Brain pericyte (primary cell): Measurements from ENCODE around the gene TTLL3.
"Not testable (repeated sequence)": the region's sequence is repeated elsewhere in the genome, so short reads cannot be mapped to it uniquely, and the experiment has no call there.

Experiments used
- DNase-seq: peaks from one replicate; pipeline ENCODE4 v3.0.0-alpha.2; 2012; ENCODE audit warnings: low read depth, low spot score

TTLL3 gene

GRCh38 chr3:9837701-9838582, 27.9 kb downstream of the TTLL3 start:
- DNase-seq: no peak

- no peak for DNase-seq
These were observed 28.8 kb downstream of the TTLL3 start for GRCh38 chr3:9838856-9839255.

DNA sequence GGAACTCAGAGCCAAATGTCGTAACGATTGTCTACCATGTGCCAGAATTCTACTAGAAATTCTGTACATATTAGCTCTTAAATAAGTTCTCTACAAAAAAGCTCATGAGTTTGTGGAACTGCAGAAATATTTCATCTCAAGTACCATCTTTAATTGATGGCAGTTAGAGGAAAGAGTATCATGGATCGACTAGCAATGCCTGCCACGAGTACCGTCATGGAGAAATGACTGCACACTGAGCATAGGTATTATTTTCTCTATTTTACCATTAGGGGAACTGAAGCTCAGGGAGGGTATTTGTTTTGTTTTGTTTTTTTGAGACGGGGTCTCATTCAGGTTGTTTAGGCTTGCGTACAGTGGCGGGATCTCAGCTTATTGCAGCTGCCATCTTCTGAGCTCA, 31.0 kb downstream of the TTLL3 start:
- no peak for DNase-seq

DNA sequence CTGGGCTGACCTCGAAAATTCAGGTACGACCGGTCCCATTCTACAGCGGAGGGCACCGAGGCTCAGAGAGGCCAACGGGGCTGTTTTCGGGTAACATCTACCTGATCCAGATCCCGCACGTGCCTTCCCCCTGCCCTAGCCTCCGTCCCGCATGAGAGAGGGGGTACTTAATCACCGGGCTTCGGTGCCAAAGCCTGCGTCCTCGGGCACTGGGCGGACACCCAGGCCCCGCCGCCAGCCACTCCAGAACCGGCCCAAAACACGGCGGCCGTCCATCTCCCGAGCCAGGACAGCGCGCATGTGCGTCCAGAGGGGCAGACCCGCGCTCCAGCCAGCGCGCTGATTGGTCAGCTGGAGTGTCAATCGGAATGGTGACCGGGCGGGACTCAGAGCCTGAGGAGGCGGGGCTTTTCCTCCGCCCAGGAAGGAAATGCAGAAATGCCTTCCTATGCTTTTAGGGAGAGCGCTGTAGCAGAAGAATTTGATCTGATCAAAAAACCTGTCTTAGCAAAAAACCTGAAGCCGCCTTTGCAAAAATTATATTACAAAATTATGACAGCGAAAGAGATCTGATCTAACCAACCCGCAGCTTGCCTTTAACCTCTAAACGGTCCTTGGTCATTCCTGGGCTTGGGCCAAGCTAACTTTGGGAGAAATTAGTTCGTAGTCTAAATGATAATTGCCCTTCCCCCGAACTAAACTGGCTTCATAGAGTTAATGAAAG, 33.8 kb downstream of the TTLL3 start, which contains the start of gene RPUSD3:
RPUSD3 (minus strand) TSS at position 294 of the 724 bp plus-strand sequence; CDS start at position 276, 18 bp downstream.
- peak; percentile 88 for DNase-seq

GRCh38 chr3:9846231-9846630, 36.2 kb downstream of the TTLL3 start:
- no peak for DNase-seq

DNA sequence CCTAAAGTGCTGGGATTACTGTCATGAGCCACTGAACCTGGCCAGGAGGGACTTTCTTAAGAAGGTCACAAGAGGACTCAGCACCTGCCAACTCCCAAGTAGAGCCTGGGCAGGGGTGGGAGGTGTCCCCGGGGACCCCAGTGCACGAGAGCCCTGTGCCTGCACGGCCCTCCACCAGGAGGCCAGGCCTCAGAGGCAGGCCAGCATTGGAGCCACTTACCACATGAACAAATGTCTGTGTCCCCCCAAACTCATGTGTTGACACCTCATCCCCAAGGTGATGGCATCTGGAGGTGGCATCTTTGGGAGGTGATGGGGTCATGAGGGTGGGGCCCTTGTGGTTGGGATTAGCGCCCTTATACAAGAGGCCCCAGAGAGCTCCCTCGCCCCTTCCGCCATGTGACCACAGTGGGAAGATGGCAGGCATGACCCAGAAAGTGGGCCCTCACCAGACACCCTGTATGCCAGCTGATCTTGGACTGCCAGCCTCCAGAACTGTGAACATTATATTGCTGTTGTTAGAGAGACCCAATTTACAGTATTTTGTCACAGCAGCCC, 36.9 kb downstream of the TTLL3 start:
- no peak for DNase-seq

DNA sequence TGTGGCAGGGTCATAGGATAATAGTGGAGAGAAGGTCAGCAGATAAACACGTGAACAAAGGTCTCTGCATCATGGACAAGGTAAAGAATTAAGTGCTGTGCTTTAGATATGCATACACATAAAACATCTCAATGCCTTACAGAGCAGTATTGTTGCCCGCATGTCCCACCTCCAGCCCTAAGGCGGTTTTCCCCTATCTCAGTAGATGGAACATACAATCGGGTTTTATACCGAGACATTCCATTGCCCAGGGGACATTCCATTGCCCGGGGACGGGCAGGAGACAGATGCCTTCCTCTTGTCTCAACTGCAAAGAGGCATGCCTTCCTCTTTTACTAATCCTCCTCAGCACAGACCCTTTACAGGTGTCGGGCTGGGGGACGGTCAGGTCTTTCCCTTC, 37.8 kb downstream of the TTLL3 start:
- DNase-seq: not testable (repeated sequence)

DNA sequence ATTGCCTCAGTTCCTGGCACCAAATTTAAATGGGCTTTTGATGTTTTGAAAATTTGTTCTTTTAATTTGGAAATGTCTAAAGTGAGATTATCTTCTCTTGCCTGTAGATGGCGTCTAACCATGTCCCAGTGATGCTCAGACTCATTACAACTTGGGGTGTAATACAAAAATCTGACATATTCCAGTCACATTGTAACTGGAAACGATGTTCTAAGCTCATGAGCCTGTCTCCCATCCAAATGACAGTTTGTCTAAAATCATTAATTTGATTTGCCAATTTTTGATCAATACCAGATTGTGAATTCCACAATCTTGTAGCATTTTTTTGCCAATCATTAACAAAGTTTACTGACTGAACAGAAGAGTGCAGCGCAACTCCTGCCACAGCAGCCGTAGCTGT, 38.8 kb downstream of the TTLL3 start:
- DNase-seq: not testable (repeated sequence)

DNA sequence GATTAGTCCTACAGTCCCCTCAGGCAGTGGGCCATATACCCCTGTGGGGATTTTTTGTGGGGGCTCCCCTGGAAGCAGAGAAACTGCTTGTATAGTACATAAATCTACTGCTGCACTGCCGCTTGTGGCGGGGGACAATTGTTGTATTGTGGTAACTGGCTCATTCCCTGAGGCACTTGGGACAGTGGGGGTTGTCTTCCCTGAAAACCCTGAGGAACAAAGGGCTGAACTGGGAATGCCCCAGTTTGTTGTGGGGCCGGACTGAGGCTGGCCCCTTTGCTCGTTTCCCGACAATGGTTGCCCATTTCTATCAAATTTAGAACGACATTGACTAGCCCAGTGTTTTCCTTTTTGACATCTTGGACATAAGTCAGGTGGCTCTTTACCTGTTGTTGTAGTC, 41.3 kb downstream of the TTLL3 start:
- DNase-seq: not testable (repeated sequence)

- DNase-seq: not testable (repeated sequence)
These were observed 41.9 kb downstream of the TTLL3 start for GRCh38 chr3:9851926-9852325.

DNA sequence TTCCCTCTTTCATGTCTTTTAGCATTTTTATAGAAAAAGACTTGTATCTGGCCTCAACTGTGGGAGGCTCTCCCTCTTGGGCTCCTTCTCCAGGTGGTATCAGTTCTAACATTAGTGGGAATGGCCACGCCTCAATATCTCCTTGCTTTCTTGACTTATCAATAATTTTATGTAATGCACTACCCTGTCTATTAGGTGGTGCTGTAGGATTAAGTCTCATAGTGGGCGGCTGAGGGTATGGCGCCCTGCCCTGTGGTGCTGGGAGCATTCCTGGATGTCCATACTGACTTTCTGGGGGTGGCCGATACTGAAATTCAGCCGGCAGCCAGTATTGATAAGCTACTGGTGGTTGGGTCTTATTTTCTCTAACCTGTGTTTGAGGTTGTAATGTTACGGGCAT, 42.5 kb downstream of the TTLL3 start:
- no peak for DNase-seq

DNA sequence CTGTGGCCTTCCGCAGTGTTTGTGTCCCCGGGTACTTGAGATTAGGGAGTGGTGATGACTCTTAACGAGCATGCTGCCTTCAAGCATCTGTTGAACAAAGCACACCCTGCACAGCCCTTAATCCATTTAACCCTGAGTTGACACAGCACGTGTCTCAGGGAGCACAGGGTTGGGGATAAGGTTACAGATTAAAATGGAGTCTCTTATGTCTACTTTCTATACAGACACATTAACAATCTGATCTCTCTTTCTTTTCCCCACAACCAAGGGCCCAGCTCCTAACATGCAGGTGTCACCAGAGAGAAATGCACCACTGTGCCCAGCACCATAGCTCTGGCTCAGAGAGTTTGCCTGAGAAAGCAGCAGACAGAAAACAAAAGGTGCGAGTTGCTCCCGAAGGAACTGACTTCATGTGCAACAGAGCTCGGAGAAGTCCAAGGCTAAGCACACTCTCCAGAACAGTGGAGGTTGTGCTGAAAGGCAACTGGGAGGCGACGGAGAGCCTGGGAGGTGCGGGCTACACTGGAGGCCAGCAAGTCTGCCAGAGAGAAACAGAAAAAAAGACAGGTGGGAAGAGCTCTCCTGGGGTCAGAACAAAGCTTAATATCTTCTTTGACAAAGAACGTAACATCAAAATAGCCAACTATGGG, 44.4 kb downstream of the TTLL3 start:
- DNase-seq: not testable (repeated sequence)

- DNase-seq: no peak
These were observed 45.5 kb downstream of the TTLL3 start for GRCh38 chr3:9855594-9855993.

DNA sequence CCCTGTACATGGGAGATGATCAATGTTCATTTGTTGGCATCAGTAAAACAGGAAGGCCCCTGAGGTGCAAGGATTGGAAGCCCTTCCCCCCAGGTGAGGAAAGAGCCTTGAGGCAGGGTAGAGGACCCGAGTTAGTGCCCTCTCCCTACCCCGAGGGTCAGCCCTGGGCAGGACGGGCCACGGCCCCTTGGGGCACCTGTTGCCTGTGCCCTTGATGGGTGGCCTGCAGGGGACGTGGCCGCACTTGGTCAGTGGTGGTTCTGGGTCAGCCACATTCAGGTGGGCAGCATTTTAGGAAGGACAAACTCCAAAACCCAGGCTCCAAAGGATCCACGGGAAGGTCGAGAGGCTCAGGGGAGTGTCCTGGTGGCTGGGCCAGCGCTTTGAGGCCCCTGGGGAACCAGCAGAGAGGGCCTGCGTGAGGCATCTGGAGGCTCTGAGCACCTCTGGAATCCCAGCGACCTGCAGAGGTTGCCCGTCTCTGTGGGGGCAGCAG, 49.5 kb downstream of the TTLL3 start:
- no peak for DNase-seq

GRCh38 chr3:9861201-9861600, 51.1 kb downstream of the TTLL3 start:
- no peak for DNase-seq

- DNase-seq: no peak
These were observed 51.6 kb downstream of the TTLL3 start for GRCh38 chr3:9861626-9862130.

- DNase-seq: no peak
These were observed 52.5 kb downstream of the TTLL3 start for GRCh38 chr3:9862391-9863057.

DNA sequence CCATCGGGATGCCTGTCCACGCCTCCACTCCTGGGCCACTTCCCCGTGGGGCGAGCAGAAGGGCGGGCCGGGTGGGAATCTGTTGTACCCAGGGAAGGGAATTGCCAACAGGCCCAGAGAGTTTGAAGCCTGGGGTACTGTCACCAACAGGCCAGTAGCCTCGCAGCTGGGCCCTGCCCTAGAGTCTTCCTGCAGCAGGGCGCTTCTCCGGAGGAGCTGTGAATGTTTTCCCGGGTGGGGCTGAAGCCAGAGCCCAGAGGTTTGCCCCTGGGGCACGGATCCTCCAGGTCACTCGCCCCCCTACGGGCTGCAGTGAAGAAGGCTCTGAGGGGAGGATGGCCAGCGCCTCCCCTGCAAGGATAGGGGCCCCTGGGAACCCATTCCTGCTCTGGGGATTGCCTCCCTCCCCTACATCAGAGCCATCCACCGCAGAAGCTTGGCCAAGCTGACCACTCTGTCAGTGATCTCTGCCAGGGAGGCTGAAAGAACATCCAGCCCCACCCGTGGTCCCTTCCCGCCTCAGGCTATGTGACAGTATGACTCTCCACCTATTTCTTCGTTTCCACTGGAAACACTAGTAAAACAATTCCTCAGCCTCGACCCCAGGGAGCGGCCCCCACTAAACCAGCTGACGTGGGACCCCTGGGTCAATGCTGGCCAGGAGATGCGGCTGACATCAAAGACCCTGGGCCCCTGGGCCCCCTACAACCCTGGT, 53.2 kb downstream of the TTLL3 start:
- no peak for DNase-seq

- peak; percentile 72 for DNase-seq
These were observed 54.3 kb downstream of the TTLL3 start for GRCh38 chr3:9864200-9864927.
